Measurements from ENCODE around the gene FICD.

FICD gene

DNA sequence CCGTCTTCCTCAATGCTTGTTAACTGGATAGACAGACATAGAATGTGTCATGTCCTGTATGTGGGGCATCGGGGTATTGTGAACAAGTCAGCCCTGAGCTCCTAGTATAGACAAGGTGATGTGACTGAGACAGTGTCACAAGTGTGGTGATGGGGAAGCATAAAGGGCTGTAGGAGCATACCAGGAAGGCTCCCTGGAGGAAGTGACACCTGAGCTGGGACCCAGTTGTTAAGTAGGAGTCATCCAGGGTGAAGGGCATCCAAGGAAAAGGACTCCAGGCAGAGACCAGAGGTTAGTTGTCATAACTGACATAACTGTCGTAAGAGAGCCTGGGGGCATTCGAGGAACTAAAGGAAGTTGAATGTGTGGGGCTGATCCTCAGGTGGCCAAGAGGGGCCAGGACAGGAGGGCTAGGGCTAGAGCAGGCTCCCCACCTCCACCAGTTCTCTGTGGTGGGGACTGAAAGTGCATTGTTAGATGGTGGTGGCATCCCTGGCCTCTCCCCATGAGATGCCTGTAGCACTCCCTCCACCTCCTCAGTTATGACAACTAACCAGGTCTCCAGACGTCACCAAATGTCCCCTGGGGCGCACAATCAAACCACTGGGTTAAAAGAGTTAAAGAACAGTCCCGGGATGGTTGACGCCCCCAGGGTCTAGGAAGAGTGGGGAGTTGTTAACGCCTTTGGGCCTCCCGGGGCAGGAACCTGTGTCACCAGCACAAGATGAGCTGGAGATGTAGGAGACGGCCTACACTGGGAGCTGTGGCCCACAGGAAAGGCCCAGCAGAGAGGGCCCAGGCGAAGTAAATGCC, 2.4 kb downstream of the FICD start:
- TF ChIP-seq EP300 (IDR thresholded peaks at IDR 0.05; ENCODE audit: borderline replicate concordance) (no peak), TEAD4 (IDR thresholded peaks at IDR 0.05) (no peak), TAF1 (IDR thresholded peaks at IDR 0.05; ENCODE audit: low read depth) (no peak), YY1 (IDR thresholded peaks at IDR 0.05; ENCODE audit: low read depth) (no peak), CREB1 (IDR thresholded peaks at IDR 0.05; ENCODE audit: low read depth) (no peak), MAX (IDR thresholded peaks at IDR 0.05) (no peak), TCF12 (IDR thresholded peaks at IDR 0.05; ENCODE audit: low read depth) (no peak), NFIC (IDR thresholded peaks at IDR 0.05) (no peak), RAD21 (IDR thresholded peaks at IDR 0.05; ENCODE audit: low read depth) (no peak), ZBTB7A (IDR thresholded peaks at IDR 0.05; ENCODE audit: low read depth) (no peak), EGR1 (IDR thresholded peaks at IDR 0.05) (no peak), FOXM1 (IDR thresholded peaks at IDR 0.05; ENCODE audit: borderline replicate concordance, low read depth) (no peak), CEBPB (IDR thresholded peaks at IDR 0.05) (no peak)
- TF ChIP-seq, protein P1, sequence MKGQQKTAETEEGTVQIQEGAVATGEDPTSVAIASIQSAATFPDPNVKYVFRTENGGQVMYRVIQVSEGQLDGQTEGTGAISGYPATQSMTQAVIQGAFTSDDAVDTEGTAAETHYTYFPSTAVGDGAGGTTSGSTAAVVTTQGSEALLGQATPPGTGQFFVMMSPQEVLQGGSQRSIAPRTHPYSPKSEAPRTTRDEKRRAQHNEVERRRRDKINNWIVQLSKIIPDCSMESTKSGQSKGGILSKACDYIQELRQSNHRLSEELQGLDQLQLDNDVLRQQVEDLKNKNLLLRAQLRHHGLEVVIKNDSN (IDR thresholded peaks at IDR 0.05): no peak
- TF ChIP-seq, protein P2, sequence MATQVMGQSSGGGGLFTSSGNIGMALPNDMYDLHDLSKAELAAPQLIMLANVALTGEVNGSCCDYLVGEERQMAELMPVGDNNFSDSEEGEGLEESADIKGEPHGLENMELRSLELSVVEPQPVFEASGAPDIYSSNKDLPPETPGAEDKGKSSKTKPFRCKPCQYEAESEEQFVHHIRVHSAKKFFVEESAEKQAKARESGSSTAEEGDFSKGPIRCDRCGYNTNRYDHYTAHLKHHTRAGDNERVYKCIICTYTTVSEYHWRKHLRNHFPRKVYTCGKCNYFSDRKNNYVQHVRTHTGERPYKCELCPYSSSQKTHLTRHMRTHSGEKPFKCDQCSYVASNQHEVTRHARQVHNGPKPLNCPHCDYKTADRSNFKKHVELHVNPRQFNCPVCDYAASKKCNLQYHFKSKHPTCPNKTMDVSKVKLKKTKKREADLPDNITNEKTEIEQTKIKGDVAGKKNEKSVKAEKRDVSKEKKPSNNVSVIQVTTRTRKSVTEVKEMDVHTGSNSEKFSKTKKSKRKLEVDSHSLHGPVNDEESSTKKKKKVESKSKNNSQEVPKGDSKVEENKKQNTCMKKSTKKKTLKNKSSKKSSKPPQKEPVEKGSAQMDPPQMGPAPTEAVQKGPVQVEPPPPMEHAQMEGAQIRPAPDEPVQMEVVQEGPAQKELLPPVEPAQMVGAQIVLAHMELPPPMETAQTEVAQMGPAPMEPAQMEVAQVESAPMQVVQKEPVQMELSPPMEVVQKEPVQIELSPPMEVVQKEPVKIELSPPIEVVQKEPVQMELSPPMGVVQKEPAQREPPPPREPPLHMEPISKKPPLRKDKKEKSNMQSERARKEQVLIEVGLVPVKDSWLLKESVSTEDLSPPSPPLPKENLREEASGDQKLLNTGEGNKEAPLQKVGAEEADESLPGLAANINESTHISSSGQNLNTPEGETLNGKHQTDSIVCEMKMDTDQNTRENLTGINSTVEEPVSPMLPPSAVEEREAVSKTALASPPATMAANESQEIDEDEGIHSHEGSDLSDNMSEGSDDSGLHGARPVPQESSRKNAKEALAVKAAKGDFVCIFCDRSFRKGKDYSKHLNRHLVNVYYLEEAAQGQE (IDR thresholded peaks at IDR 0.05; ENCODE audit: low read depth): no peak

- no peak for TF ChIP-seq RAD21 (IDR thresholded peaks at IDR 0.05; ENCODE audit: low read depth)
- TF ChIP-seq EGR1 (IDR thresholded peaks at IDR 0.05): no peak
- TF ChIP-seq YY1 (IDR thresholded peaks at IDR 0.05; ENCODE audit: low read depth): no peak
- TF ChIP-seq TAF1 (IDR thresholded peaks at IDR 0.05; ENCODE audit: low read depth): no peak
- no peak for TF ChIP-seq CEBPB (IDR thresholded peaks at IDR 0.05)
- no peak for TF ChIP-seq NFIC (IDR thresholded peaks at IDR 0.05)
- TF ChIP-seq, protein P1 (IDR thresholded peaks at IDR 0.05): no peak
- TF ChIP-seq, protein P2 (IDR thresholded peaks at IDR 0.05; ENCODE audit: low read depth): no peak
- no peak for TF ChIP-seq MAX (IDR thresholded peaks at IDR 0.05)
- no peak for TF ChIP-seq TCF12 (IDR thresholded peaks at IDR 0.05; ENCODE audit: low read depth)
- no peak for TF ChIP-seq ZBTB7A (IDR thresholded peaks at IDR 0.05; ENCODE audit: low read depth)
- no peak for TF ChIP-seq EP300 (IDR thresholded peaks at IDR 0.05; ENCODE audit: borderline replicate concordance)
- TF ChIP-seq FOXM1 (IDR thresholded peaks at IDR 0.05; ENCODE audit: borderline replicate concordance, low read depth): no peak
Observed at GRCh38 chr12:108518101-108518715, 3.1 kb downstream of the FICD start.

DNA sequence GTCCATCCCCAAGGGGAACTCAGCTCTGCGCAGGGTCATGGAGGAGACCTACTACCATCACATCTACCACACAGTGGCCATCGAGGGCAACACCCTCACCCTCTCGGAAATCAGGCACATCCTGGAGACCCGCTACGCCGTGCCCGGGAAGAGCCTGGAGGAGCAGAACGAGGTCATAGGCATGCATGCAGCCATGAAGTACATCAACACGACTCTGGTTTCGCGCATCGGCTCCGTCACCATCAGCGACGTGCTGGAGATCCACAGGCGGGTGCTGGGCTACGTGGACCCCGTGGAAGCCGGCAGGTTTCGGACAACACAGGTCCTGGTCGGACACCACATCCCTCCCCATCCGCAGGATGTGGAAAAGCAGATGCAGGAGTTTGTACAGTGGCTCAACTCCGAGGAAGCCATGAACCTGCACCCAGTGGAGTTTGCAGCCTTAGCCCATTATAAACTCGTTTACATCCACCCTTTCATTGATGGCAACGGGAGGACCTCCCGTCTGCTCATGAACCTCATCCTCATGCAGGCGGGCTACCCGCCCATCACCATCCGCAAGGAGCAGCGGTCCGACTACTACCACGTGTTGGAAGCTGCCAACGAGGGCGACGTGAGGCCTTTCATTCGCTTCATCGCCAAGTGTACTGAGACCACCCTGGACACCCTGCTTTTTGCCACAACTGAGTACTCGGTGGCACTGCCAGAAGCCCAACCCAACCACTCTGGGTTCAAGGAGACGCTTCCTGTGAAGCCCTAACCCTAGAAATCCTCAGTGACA, 3.8 kb downstream of the FICD start:
- no peak for TF ChIP-seq CREB1 (IDR thresholded peaks at IDR 0.05; ENCODE audit: low read depth)
- TF ChIP-seq ZBTB7A (IDR thresholded peaks at IDR 0.05; ENCODE audit: low read depth): no peak
- TF ChIP-seq FOXM1 (IDR thresholded peaks at IDR 0.05; ENCODE audit: borderline replicate concordance, low read depth): no peak
- no peak for TF ChIP-seq TEAD4 (IDR thresholded peaks at IDR 0.05)

GRCh38 chr12:108519558-108519957, 4.5 kb downstream of the FICD start:
- TF ChIP-seq EP300 (IDR thresholded peaks at IDR 0.05; ENCODE audit: borderline replicate concordance): no peak
- TF ChIP-seq, protein P1 (IDR thresholded peaks at IDR 0.05): 0 out of 2 replicates have a peak, but pooled peaks have one; percentile 24

GRCh38 chr12:108523365-108523764, 8.3 kb downstream of the FICD start:
- TF ChIP-seq CEBPB (IDR thresholded peaks at IDR 0.05) (no peak), YY1 (IDR thresholded peaks at IDR 0.05; ENCODE audit: low read depth) (no peak)
- TF ChIP-seq, protein P2 (IDR thresholded peaks at IDR 0.05; ENCODE audit: low read depth): no peak

Data from Ishikawa (cell line).